NCI-H510A (cell line): ENCODE results near the gene TSSK3.

ENCODE experiments used
- DNase-seq: peaks from one replicate; lab custom pipeline; 2025; lab: John Stamatoyannopoulos, UW

The TSSK3 gene

GRCh38 chr1:32400876-32401631 lies 38.7 kb downstream of the TSSK3 start:
- DNase-seq: peak; percentile 42

GRCh38 chr1:32404946-32405345 lies 42.6 kb downstream of the TSSK3 start:
- no peak for DNase-seq

- DNase-seq: no peak
Measured at GRCh38 chr1:32405672-32406467, 43.5 kb downstream of the TSSK3 start.

GRCh38 chr1:32406629-32407111 lies 44.3 kb downstream of the TSSK3 start:
- no peak for DNase-seq

GRCh38 chr1:32411261-32411660 lies 48.9 kb downstream of the TSSK3 start:
- DNase-seq: no peak

GRCh38 chr1:32413507-32414185 lies 51.3 kb downstream of the TSSK3 start:
- DNase-seq: no peak
